CD4-positive, alpha-beta T cell treated with Interleukin-6 for 4 hours (primary cell): ENCODE data around the gene ARHGEF7.
"Not testable (repeated sequence)": the region's sequence is repeated elsewhere in the genome, so short reads cannot be mapped to it uniquely, and the experiment has no call there.

Experiments used
- DNase-seq: peaks from one replicate; pipeline ENCODE4 v3.0.0-alpha.2; 2020; ENCODE audit warnings: mixed read lengths

Gene ARHGEF7

GRCh38 chr13:111230385-111230930, 115.3 kb downstream of the ARHGEF7 start:
- no peak for DNase-seq

GRCh38 chr13:111232191-111232590, 117.1 kb downstream of the ARHGEF7 start:
- DNase-seq, result no peak

- DNase-seq, result no peak
These were observed 118.0 kb downstream of the ARHGEF7 start for GRCh38 chr13:111233080-111233479.

GRCh38 chr13:111239764-111240670, 124.9 kb downstream of the ARHGEF7 start:
- DNase-seq, result no peak

GRCh38 chr13:111241006-111241755, 126.1 kb downstream of the ARHGEF7 start:
- DNase-seq, result no peak

GRCh38 chr13:111241862-111242261, 126.8 kb downstream of the ARHGEF7 start:
- no peak for DNase-seq

GRCh38 chr13:111242585-111242984, 127.5 kb downstream of the ARHGEF7 start:
- no peak for DNase-seq

- DNase-seq, result no peak
These were observed 128.9 kb downstream of the ARHGEF7 start for GRCh38 chr13:111243981-111244380.

GRCh38 chr13:111245576-111246384, 130.7 kb downstream of the ARHGEF7 start:
- no peak for DNase-seq

GRCh38 chr13:111247552-111247951, 132.4 kb downstream of the ARHGEF7 start:
- DNase-seq, result no peak

GRCh38 chr13:111248822-111249221, 133.7 kb downstream of the ARHGEF7 start:
- no peak for DNase-seq

- no peak for DNase-seq
These were observed 134.7 kb downstream of the ARHGEF7 start for GRCh38 chr13:111249637-111250360.

- DNase-seq, result no peak
These were observed 136.7 kb downstream of the ARHGEF7 start for GRCh38 chr13:111251646-111252445.

GRCh38 chr13:111252446-111253364, 137.6 kb downstream of the ARHGEF7 start:
- DNase-seq, result no peak

GRCh38 chr13:111253365-111253872, 138.3 kb downstream of the ARHGEF7 start:
- DNase-seq, result no peak

- no peak for DNase-seq
These were observed 140.2 kb downstream of the ARHGEF7 start for GRCh38 chr13:111255228-111255790.

GRCh38 chr13:111256458-111256857, 141.3 kb downstream of the ARHGEF7 start:
- DNase-seq, result no peak

GRCh38 chr13:111256946-111257345, 141.8 kb downstream of the ARHGEF7 start:
- no peak for DNase-seq

GRCh38 chr13:111257899-111258298, 142.8 kb downstream of the ARHGEF7 start:
- not testable (repeated sequence) for DNase-seq
